H1 (cell line): Measurements from ENCODE around the gene NMT2. TPM values are rescaled to one million over a fixed set of nuclear protein-coding genes. Genes with fewer than 3 reads are reported as not detected.

Experiments
- CTCF ChIA-PET: fragments of 300-600 bp; sonication (Branson Sonifier 250); formaldehyde crosslinking; loops from one replicate; lab custom pipeline; 2021; ENCODE audit not compliant: partially characterized antibody; lab: Charles Lee
- POLR2A ChIA-PET: fragments of 300-600 bp; sonication (Branson Sonifier 250); formaldehyde crosslinking; loops from one replicate; lab custom pipeline; 2021; ENCODE audit warnings: inconsistent platforms; ENCODE audit not compliant: partially characterized antibody; lab: Charles Lee
- DNase-seq, 2 experiments: peaks; one replicate each; pipeline versions ENCODE4 v3.0.0 to v3.0.0-alpha.2; 2010 to 2022; ENCODE audit warnings: low spot score in 2 of 2, low read depth in 1 of 2, mixed read lengths in 1 of 2
- FAIRE-seq: peaks from 2 replicates; lab custom pipeline; 2011; peaks lifted over from hg19 to GRCh38; lab: Jason Lieb, UNC
- H2AFZ ChIP-seq: 2 replicates; pipeline ENCODE4 v1.8.1; 2012; ENCODE audit warnings: low read length, inconsistent platforms
- H2AK5ac ChIP-seq: 2 replicates; pipeline ENCODE4 v1.6.1; 2013; ENCODE audit warnings: low read depth, low read length
- H2BK120ac ChIP-seq: replicated peaks from 2 replicates; pipeline ENCODE3; 2013; ENCODE audit warnings: low read depth, low read length, inconsistent platforms
- H2BK12ac ChIP-seq: 2 replicates; pipeline ENCODE4 v1.6.1; 2013; ENCODE audit warnings: low read depth, low read length
- H2BK15ac ChIP-seq: 2 replicates; pipeline ENCODE4 v1.6.1; 2013; ENCODE audit warnings: low read length
- H2BK20ac ChIP-seq: 2 replicates; pipeline ENCODE4 v1.6.1; 2013; ENCODE audit warnings: low read length
- H2BK5ac ChIP-seq: 2 replicates; pipeline ENCODE4 v1.6.1; 2013; ENCODE audit warnings: low read depth, low read length
- H3K14ac ChIP-seq: 2 replicates; pipeline ENCODE4 v1.6.1; 2013; ENCODE audit warnings: inconsistent platforms; ENCODE audit not compliant: insufficient read length
- H3K18ac ChIP-seq: 2 replicates; pipeline ENCODE4 v1.6.1; 2013; ENCODE audit warnings: low read length; ENCODE audit errors: extremely low read depth
- H3K23ac ChIP-seq: 2 replicates; pipeline ENCODE4 v1.6.1; 2013; ENCODE audit warnings: inconsistent platforms; ENCODE audit not compliant: insufficient read length
- H3K23me2 ChIP-seq: 2 replicates; pipeline ENCODE4 v1.6.1; 2013; ENCODE audit warnings: low read depth, low read length
- H3K27ac ChIP-seq: 2 replicates; pipeline ENCODE4 v1.6.1; 2011; ENCODE audit warnings: low read depth, low read length, inconsistent platforms
- H3K27me3 ChIP-seq, 4 experiments: replicated peaks in 1 of 4; 1 replicate in 1 of 4; 2 replicates in 3 of 4; pipeline versions ENCODE4 v1.6.1 to v1.8.1; 2011 to 2013; ENCODE audit warnings: low read length in 3 of 4, mild to moderate bottlenecking in 3 of 4, inconsistent platforms in 2 of 4, mixed read lengths in 2 of 4, moderate library complexity in 1 of 4; ENCODE audit not compliant: control insufficient read depth in 3 of 4, insufficient read depth in 3 of 4; ENCODE audit errors: extremely low read depth in 1 of 4
- H3K36me3 ChIP-seq, 4 experiments: 2 replicates each; pipeline versions ENCODE4 v1.6.1 to v1.8.1; 2011 to 2013; ENCODE audit warnings: mild to moderate bottlenecking in 4 of 4, low read length in 3 of 4, moderate library complexity in 2 of 4, control low read depth in 1 of 4, inconsistent platforms in 1 of 4; ENCODE audit not compliant: insufficient read depth in 4 of 4, control insufficient read depth in 2 of 4
- H3K4ac ChIP-seq: replicated peaks from 2 replicates; pipeline ENCODE3; 2013; ENCODE audit warnings: low read length, low read depth, mixed read lengths, inconsistent platforms; ENCODE audit not compliant: insufficient read length
- H3K4me1 ChIP-seq, 4 experiments: replicated peaks in 1 of 4; 1 replicate in 1 of 4; 2 replicates in 3 of 4; pipeline versions ENCODE4 v1.6.1 to v1.8.1; 2011 to 2013; ENCODE audit warnings: low read length in 3 of 4, inconsistent platforms in 2 of 4, mixed read lengths in 1 of 4; ENCODE audit not compliant: insufficient read depth in 4 of 4, control insufficient read depth in 3 of 4
- H3K4me2 ChIP-seq, 2 experiments: 2 replicates each; pipeline versions ENCODE4 v1.6.1 to v1.8.1; 2011 to 2013; ENCODE audit warnings: low read depth in 2 of 2, low read length in 2 of 2, control low read depth in 1 of 2, inconsistent platforms in 1 of 2, mild to moderate bottlenecking in 1 of 2; ENCODE audit not compliant: insufficient read depth in 1 of 2
- H3K4me3 ChIP-seq, 4 experiments: fragments of 200-600, 300-600 bp in 1 of 4; sonication (generic), shearing (Covaris generic), sonication (Bioruptor Twin) in 1 of 4; 2 replicates each; pipeline versions ENCODE4 v1.5.1 to v1.8.1; 2011 to 2016; ENCODE audit warnings: low read length in 4 of 4, low read depth in 3 of 4, control low read depth in 2 of 4, inconsistent platforms in 2 of 4, mild to moderate bottlenecking in 2 of 4, mixed read lengths in 1 of 4, moderate library complexity in 1 of 4; ENCODE audit not compliant: insufficient read depth in 2 of 4; ENCODE audit errors: extremely low read depth in 1 of 4
- H3K56ac ChIP-seq: replicated peaks from 2 replicates; pipeline ENCODE3; 2013; ENCODE audit warnings: low read depth, mild to moderate bottlenecking, mixed read lengths, low read length, inconsistent platforms; ENCODE audit not compliant: insufficient read length
- H3K79me1 ChIP-seq: 2 replicates; pipeline ENCODE4 v1.6.1; 2013; ENCODE audit warnings: low read depth, low read length, control low read depth
- H3K79me2 ChIP-seq, 2 experiments: 2 replicates each; pipeline versions ENCODE4 v1.6.1 to v1.8.1; 2012 to 2013; ENCODE audit warnings: low read length in 2 of 2, mild to moderate bottlenecking in 2 of 2, inconsistent platforms in 1 of 2; ENCODE audit not compliant: insufficient read depth in 2 of 2, control insufficient read depth in 1 of 2
- H3K9ac ChIP-seq, 4 experiments: replicated peaks in 1 of 4; 1 replicate in 1 of 4; 2 replicates in 3 of 4; pipeline versions ENCODE4 v1.6.1 to v1.8.1; 2011 to 2013; ENCODE audit warnings: low read depth in 3 of 4, low read length in 3 of 4, control low read depth in 2 of 4, mild to moderate bottlenecking in 2 of 4, moderate library complexity in 2 of 4, inconsistent platforms in 1 of 4; ENCODE audit errors: extremely low read depth in 1 of 4
- H3K9me3 ChIP-seq, 2 experiments: 2 replicates each; pipeline versions ENCODE4 v1.6.1 to v1.8.1; 2012 to 2013; ENCODE audit warnings: mild to moderate bottlenecking in 2 of 2, moderate library complexity in 2 of 2, control low read depth in 1 of 2, inconsistent platforms in 1 of 2, low read depth in 1 of 2, low read length in 1 of 2, mixed read lengths in 1 of 2; ENCODE audit not compliant: insufficient read depth in 2 of 2
- H4K20me1 ChIP-seq, 2 experiments: replicated peaks in 1 of 2; 2 replicates each; pipeline versions ENCODE3 to v1.8.1; 2011 to 2013; ENCODE audit warnings: inconsistent platforms in 2 of 2, low read length in 2 of 2, mild to moderate bottlenecking in 1 of 2; ENCODE audit not compliant: insufficient read depth in 2 of 2, control insufficient read depth in 1 of 2
- H4K5ac ChIP-seq: 2 replicates; pipeline ENCODE4 v1.6.1; 2013; ENCODE audit warnings: low read length, low read depth, mixed read lengths, inconsistent platforms; ENCODE audit not compliant: insufficient read length
- H4K8ac ChIP-seq: 2 replicates; pipeline ENCODE4 v1.8.0; 2013; ENCODE audit warnings: mild to moderate bottlenecking, moderate library complexity, low read length, inconsistent platforms; ENCODE audit not compliant: insufficient read depth; ENCODE audit errors: extremely low read depth
- H4K91ac ChIP-seq: replicated peaks from 2 replicates; pipeline ENCODE3; 2013; ENCODE audit warnings: low read length, mixed read lengths, inconsistent platforms; ENCODE audit not compliant: insufficient read length
- CBX5 ChIP-seq: fragments of 300-800, 300-1000 bp; sonication (generic); IDR thresholded peaks from 2 replicates; pipeline ENCODE4 v1.7.1; 2016; ENCODE audit warnings: antibody characterized with exemption, low read length, low read depth
- SIN3A ChIP-seq, 2 experiments: IDR thresholded peaks in 1 of 2; conservative IDR thresholded peaks in 1 of 2; 2 replicates each; pipeline ENCODE4 v1.6.1; 2011 to 2012; ENCODE audit warnings: low read length in 2 of 2, improper control_type of control experiment in 1 of 2, low read depth in 1 of 2, mild to moderate bottlenecking in 1 of 2
- TAF1 ChIP-seq: IDR thresholded peaks from 2 replicates; pipeline ENCODE4 v1.6.1; 2011; ENCODE audit warnings: mild to moderate bottlenecking, low read depth, low read length
- ZNF274 ChIP-seq: IDR thresholded peaks from 2 replicates; pipeline ENCODE4 v1.7.0; 2012; ENCODE audit warnings: low read length, borderline replicate concordance; ENCODE audit errors: extremely low read depth
- WGBS, 2 experiments: shearing (Covaris generic) in 1 of 2; methylation state at CpG; one replicate each; pipeline versions ENCODE4 v1.1.6 to v1.1.7; 2013 to 2015; ENCODE audit warnings: low lambda C conversion rate in 2 of 2, mixed read lengths in 2 of 2, inconsistent platforms in 1 of 2, low coverage in 1 of 2, missing lambda C conversion rate in 1 of 2; ENCODE audit not compliant: insufficient replicate concordance in 2 of 2, insufficient coverage in 1 of 2, insufficient read length in 1 of 2; ENCODE audit errors: extremely low coverage in 1 of 2, missing lambda C conversion rate in 1 of 2; 5-methylcytosine and 5-hydroxymethylcytosine counted together
- polyA plus RNA-seq, 7 experiments: library from polyadenylated mRNA; depleted of rRNA in 3 of 7; stranded (reverse) in 5 of 7; unstranded in 2 of 7; fragments of >200 nt in 5 of 7; fragments of 200-250 nt in 2 of 7; gene quantifications; 1 replicate in 5 of 7; 2 replicates in 1 of 7; 4 replicates in 1 of 7; pipeline versions ENCODE4 v1.2.1 to v1.2.3, GENCODE V29; 2011 to 2013; ENCODE audit warnings: missing spikeins in 2 of 7, mixed read lengths in 2 of 7
- total RNA-seq: library from RNA; stranded (reverse); fragmentation: NEBNext Ultra II Directional; extraction: Animal tissue kit (Norgen Biotek cat#: 25700); gene quantifications from 2 replicates; pipeline ENCODE4 v1.2.1, GENCODE V29; 2021
- TF ChIP-seq, protein P1 (sequence below): IDR thresholded peaks from 2 replicates; pipeline ENCODE4 v1.6.1; 2011; ENCODE audit warnings: low read depth, mild to moderate bottlenecking, low read length; ENCODE audit not compliant: insufficient read depth
- TF ChIP-seq, protein P2 (sequence below): IDR thresholded peaks from 2 replicates; pipeline ENCODE4 v1.6.1; 2012; ENCODE audit warnings: low read length, inconsistent platforms

The NMT2 gene
- total and polyA plus RNA-seq, 2 of the 8 experiments (the other 6 are each of a cell fraction or from before 2014, with no cell fraction given), result 4.4 to 15.4 TPM

DNA sequence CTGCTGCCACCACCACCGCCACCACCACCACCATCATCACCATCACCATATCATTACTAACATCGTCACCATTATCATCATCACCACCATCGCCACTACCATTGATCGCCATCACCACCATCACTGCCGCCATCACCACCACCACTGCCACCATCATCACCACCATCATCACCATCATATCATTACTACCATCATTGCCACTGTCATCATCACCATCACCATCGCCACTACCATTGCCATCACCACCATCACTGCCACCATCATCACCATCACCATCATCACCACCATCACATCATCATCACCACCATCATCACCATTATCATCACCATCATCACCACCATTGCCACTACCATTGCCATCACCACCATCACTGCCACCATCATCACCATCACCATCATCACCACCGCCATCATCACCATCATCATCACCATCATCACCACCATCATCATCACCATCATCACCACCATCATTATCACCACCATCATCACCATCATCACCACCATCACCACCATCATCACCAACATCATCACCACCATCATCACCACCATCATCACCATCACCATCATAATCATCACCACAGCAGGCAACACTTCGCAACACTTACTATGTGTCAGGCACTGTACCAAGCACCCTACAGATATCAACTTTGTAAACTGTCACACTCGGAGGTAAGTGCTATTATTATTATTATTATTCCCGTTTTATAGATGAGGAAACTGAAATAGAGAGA, 19.3 kb downstream of the NMT2 start:
- Histone ChIP-seq H4K5ac (no peak overlapping the region), H2BK12ac (no peak overlapping the region), H4K20me1 (peaks cover 0 to 4% of the 10 kb centered on the region in 2 experiments), H3K36me3 (no peaks in the 10 kb centered on the region), H4K8ac (no peak overlapping the region), H3K56ac (peak overlapping the region; percentile 94), H3K4me1 (no peaks in the 10 kb centered on the region; a peak in 1 of 7 replicates), H3K4me2 (no peak overlapping the region), H2AK5ac (no peak overlapping the region; the same call in 1 of the 2 replicates), H3K9ac (no peak overlapping the region), H3K27me3 (no peaks in the 10 kb centered on the region; a peak in 1 of 7 replicates), H2BK120ac (no peak overlapping the region), H2BK5ac (no peak overlapping the region), H3K23ac (no peak overlapping the region), H3K4me3 (no peak overlapping the region), H3K79me2 (peaks cover 0 to 21% of the 10 kb centered on the region in 2 experiments; a peak in 2 of 4 replicates), H2BK20ac (no peak overlapping the region), H3K23me2 (peaks cover 8% of the 10 kb centered on the region; the same call in 1 of the 2 replicates), H3K4ac (no peak overlapping the region), H3K79me1 (peaks cover 4% of the 10 kb centered on the region; the same call in 1 of the 2 replicates), H2BK15ac (no peak overlapping the region), H3K9me3 (0 out of 4 replicates have a peak, but pooled peaks cover 0 to 4% of the 10 kb centered on the region in 2 experiments), H3K27ac (no peak overlapping the region), H3K18ac (no peak overlapping the region), H4K91ac (peak overlapping the region; percentile 68), H3K14ac (no peak overlapping the region), H2AFZ (no peak overlapping the region)
- no peak for FAIRE-seq
- ChIA-PET CTCF (interaction anchor here (1.3 kb wide), 1 partner anchor 19 kb away, joined by 4 read pairs; the partner anchor contains the start of gene NMT2), POLR2A (no interaction called here)
- 81% methylated on average over 10 of the region's 10 CpGs; no CpG with 5 or more reads in 1 of the 2 experiments for WGBS, 2 experiments
- DNase-seq, result no peak
- no peak for TF ChIP-seq CBX5
- TF ChIP-seq, protein P1, sequence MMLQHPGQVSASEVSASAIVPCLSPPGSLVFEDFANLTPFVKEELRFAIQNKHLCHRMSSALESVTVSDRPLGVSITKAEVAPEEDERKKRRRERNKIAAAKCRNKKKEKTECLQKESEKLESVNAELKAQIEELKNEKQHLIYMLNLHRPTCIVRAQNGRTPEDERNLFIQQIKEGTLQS, result no peak
- no peak for TF ChIP-seq ZNF274
- TF ChIP-seq, protein P2, sequence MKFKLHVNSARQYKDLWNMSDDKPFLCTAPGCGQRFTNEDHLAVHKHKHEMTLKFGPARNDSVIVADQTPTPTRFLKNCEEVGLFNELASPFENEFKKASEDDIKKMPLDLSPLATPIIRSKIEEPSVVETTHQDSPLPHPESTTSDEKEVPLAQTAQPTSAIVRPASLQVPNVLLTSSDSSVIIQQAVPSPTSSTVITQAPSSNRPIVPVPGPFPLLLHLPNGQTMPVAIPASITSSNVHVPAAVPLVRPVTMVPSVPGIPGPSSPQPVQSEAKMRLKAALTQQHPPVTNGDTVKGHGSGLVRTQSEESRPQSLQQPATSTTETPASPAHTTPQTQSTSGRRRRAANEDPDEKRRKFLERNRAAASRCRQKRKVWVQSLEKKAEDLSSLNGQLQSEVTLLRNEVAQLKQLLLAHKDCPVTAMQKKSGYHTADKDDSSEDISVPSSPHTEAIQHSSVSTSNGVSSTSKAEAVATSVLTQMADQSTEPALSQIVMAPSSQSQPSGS, result no peak
- TF ChIP-seq TAF1, result no peak
- no peak for TF ChIP-seq SIN3A (conservative IDR thresholded peaks at IDR 0.05 in 1 of 2, IDR thresholded peaks at IDR 0.05 in 1 of 2; ENCODE audit: low read depth in 1 of 2, low read length in 2 of 2)
